ENCODE measurements around the gene PCLAF.
"Not testable (repeated sequence)": the region's sequence is repeated elsewhere in the genome, so short reads cannot be mapped to it uniquely, and the experiment has no call there.

Gene PCLAF

GRCh38 chr15:64379216-64379960 lies 1.9 kb downstream of the PCLAF start:
- H3K9ac ChIP-seq: no peak overlapping the region
- H4K20me1 ChIP-seq (ENCODE audit: insufficient read depth): no peaks in the 10 kb centered on the region
- peaks cover 25% of the 10 kb centered on the region for H3K4me1 ChIP-seq (ENCODE audit: low read depth, poor library complexity, severe bottlenecking)
- no peak overlapping the region for H2AFZ ChIP-seq (ENCODE audit: low read depth)
- H3K4me3 ChIP-seq (IDR thresholded peaks at IDR 0.05; ENCODE audit: insufficient read depth, low read depth, low read length): no peak overlapping the region
- no peak overlapping the region for H3K27ac ChIP-seq
- peaks cover 21% of the 10 kb centered on the region for H3K79me2 ChIP-seq (ENCODE audit: insufficient read depth, low read depth)
- H3K36me3 ChIP-seq (ENCODE audit: insufficient read depth): no peaks in the 10 kb centered on the region
- TF ChIP-seq, protein P1, sequence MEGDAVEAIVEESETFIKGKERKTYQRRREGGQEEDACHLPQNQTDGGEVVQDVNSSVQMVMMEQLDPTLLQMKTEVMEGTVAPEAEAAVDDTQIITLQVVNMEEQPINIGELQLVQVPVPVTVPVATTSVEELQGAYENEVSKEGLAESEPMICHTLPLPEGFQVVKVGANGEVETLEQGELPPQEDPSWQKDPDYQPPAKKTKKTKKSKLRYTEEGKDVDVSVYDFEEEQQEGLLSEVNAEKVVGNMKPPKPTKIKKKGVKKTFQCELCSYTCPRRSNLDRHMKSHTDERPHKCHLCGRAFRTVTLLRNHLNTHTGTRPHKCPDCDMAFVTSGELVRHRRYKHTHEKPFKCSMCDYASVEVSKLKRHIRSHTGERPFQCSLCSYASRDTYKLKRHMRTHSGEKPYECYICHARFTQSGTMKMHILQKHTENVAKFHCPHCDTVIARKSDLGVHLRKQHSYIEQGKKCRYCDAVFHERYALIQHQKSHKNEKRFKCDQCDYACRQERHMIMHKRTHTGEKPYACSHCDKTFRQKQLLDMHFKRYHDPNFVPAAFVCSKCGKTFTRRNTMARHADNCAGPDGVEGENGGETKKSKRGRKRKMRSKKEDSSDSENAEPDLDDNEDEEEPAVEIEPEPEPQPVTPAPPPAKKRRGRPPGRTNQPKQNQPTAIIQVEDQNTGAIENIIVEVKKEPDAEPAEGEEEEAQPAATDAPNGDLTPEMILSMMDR (conservative IDR thresholded peaks at IDR 0.05; ENCODE audit: low read depth, low read length): no peak
- peak overlapping the region; percentile 67 for H3K4me2 ChIP-seq
- H3K27me3 ChIP-seq (ENCODE audit: insufficient read depth, low read depth): no peaks in the 10 kb centered on the region

DNA sequence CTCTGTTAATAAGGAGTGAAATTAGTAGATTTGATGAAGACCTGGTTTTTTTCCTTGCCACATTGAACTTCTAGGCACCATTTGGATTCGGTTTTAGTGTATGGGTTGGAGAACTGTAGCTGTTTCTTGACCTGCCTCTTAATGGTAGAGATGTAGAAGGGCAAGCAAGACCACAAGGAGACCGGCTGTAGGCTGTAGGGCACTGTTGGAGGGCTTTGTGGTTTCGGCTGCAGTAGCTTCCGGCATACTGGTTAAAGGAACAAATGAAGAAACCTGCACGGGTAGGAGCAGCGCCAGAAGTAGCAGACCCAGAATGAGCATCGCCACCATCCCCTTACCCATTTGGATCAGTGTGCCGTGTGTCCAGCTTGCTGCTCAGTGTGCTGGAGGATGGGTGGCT lies 7.9 kb downstream of the PCLAF start:
- Histone ChIP-seq H3K4me3 (IDR thresholded peaks at IDR 0.05; ENCODE audit: insufficient read depth, low read depth, low read length) (no peak overlapping the region), H2AFZ (ENCODE audit: low read depth) (no peak overlapping the region), H3K36me3 (ENCODE audit: insufficient read depth) (no peaks in the 10 kb centered on the region), H3K27me3 (ENCODE audit: insufficient read depth, low read depth) (no peaks in the 10 kb centered on the region), H3K79me2 (ENCODE audit: insufficient read depth, low read depth) (no peaks in the 10 kb centered on the region; the same call in 1 of the 2 replicates), H4K20me1 (ENCODE audit: insufficient read depth) (no peaks in the 10 kb centered on the region), H3K4me1 (ENCODE audit: low read depth, poor library complexity, severe bottlenecking) (no peaks in the 10 kb centered on the region), H3K27ac (no peak overlapping the region), H3K4me2 (no peak overlapping the region), H3K9ac (no peak overlapping the region)
- TF ChIP-seq, protein P1 (conservative IDR thresholded peaks at IDR 0.05; ENCODE audit: low read depth, low read length): no peak

DNA sequence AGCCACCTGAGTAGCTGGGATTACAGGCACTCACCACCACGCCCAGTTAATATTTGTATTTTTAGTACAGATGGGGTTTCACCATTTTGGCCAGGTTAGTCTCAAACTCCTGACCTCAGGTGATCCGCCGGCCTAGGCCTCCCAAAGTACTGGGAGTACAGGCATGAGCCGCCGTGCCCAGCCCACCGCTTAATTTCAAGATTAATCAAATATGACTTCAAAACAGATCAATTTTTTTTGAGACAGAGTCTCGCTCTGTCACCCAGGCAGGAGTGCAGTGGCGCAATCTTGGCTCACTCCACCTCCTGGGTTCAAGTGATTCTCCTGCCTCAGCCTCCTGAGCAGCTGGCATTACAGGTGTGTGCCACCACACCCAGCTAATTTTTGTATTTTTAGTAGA lies 9.9 kb downstream of the PCLAF start:
- H3K9ac ChIP-seq; H3K4me3 ChIP-seq (IDR thresholded peaks at IDR 0.05; ENCODE audit: insufficient read depth, low read depth, low read length); H3K4me2 ChIP-seq; H3K4me1 ChIP-seq (ENCODE audit: low read depth, poor library complexity, severe bottlenecking); H2AFZ ChIP-seq (ENCODE audit: low read depth); H3K36me3 ChIP-seq (ENCODE audit: insufficient read depth); H3K27me3 ChIP-seq (ENCODE audit: insufficient read depth, low read depth); H3K27ac ChIP-seq; H3K79me2 ChIP-seq (ENCODE audit: insufficient read depth, low read depth); H4K20me1 ChIP-seq (ENCODE audit: insufficient read depth): not testable (repeated sequence)

DNA sequence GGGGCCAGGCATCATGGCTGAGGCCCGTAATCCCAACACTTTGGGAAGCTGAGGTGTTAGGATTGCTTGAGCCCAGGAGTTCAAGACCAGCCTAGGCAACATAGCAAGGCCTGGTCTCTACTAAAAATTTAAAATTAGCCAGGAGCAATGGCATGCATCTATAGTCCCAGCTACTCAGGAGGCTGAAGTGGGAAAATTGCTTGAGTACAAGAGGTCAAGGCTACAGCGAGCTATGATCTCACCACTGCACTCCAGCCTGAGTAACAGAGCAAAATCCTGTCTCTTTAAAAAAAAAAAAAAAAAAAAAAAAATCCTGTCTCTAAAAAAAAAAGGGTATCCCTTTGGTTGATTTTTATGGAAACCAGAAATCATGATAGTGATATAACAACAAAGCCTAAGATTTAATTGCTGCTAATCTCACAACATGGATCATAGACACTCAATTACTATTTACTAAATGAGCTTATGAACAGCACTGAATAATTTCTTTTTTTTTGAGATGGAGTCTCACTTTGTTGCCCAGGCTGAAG lies 12.1 kb downstream of the PCLAF start:
- H3K4me3 ChIP-seq (IDR thresholded peaks at IDR 0.05; ENCODE audit: insufficient read depth, low read depth, low read length): no peak overlapping the region
- H3K4me2 ChIP-seq: no peak overlapping the region
- no peaks in the 10 kb centered on the region for H3K4me1 ChIP-seq (ENCODE audit: low read depth, poor library complexity, severe bottlenecking)
- TF ChIP-seq, protein P1 (conservative IDR thresholded peaks at IDR 0.05; ENCODE audit: low read depth, low read length): no peak
- no peak overlapping the region for H3K9ac ChIP-seq
- H3K36me3 ChIP-seq (ENCODE audit: insufficient read depth): no peaks in the 10 kb centered on the region
- H2AFZ ChIP-seq (ENCODE audit: low read depth): no peak overlapping the region
- no peaks in the 10 kb centered on the region for H3K79me2 ChIP-seq (ENCODE audit: insufficient read depth, low read depth)
- H4K20me1 ChIP-seq (ENCODE audit: insufficient read depth): no peaks in the 10 kb centered on the region
- H3K27me3 ChIP-seq (ENCODE audit: insufficient read depth, low read depth): no peaks in the 10 kb centered on the region
- H3K27ac ChIP-seq: no peak overlapping the region

DNA sequence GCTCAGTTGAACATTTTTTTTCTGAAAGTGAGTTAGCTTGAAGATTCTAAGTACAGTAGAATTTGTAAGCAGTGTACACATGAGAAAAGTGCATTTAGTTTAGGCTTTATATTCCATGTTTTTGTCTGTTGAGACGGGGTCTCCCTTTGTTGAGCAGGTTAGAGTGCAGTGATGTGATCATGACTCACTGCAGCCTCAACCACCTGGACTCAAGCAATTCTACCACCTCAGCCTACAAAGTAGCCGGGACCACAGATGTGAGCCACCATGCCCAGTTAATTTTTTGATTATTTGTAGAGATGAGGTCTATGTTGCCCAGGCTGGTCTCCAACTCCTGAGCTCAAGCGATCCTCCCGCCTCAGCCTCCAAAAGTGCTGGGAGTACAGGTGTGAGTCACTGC lies 20.0 kb downstream of the PCLAF start:
- no peaks in the 10 kb centered on the region for H3K27me3 ChIP-seq (ENCODE audit: insufficient read depth, low read depth)
- H3K4me1 ChIP-seq (ENCODE audit: low read depth, poor library complexity, severe bottlenecking): peaks cover 7% of the 10 kb centered on the region
- H3K4me2 ChIP-seq: no peak overlapping the region
- no peaks in the 10 kb centered on the region for H3K36me3 ChIP-seq (ENCODE audit: insufficient read depth)
- no peak overlapping the region for H3K4me3 ChIP-seq (IDR thresholded peaks at IDR 0.05; ENCODE audit: insufficient read depth, low read depth, low read length)
- no peaks in the 10 kb centered on the region for H3K79me2 ChIP-seq (ENCODE audit: insufficient read depth, low read depth)
- no peak overlapping the region for H3K27ac ChIP-seq
- H3K9ac ChIP-seq: no peak overlapping the region
- TF ChIP-seq, protein P1 (conservative IDR thresholded peaks at IDR 0.05; ENCODE audit: low read depth, low read length): no peak
- H2AFZ ChIP-seq (ENCODE audit: low read depth): no peak overlapping the region
- H4K20me1 ChIP-seq (ENCODE audit: insufficient read depth): no peaks in the 10 kb centered on the region
